Gastrocnemius medialis (tissue), 4 donors: ENCODE results near the gene ITGA8. TPM values are rescaled to one million over a fixed set of nuclear protein-coding genes. Genes with fewer than 3 reads are reported as not detected.

Experiments
- ATAC-seq, 2 donors: fragments of 150-250 bp; one replicate each; pipeline ENCODE4 v1.9.1; 2016
- DNase-seq, 2 donors: peaks; one replicate each; pipeline ENCODE4 v3.0.0-alpha.2; 2019
- H3K27ac ChIP-seq, 4 donors: fragments of 200-600 bp; sonication (generic); 1 replicate in 1 of 4; 2 replicates in 3 of 4; pipeline ENCODE4 v1.5.1; 2016 to 2018; ENCODE audit warnings: mild to moderate bottlenecking in 2 of 4, moderate library complexity in 1 of 4
- H3K27me3 ChIP-seq, 3 donors: fragments of 200-600 bp; sonication (generic) in 2 of 3; 1 replicate in 1 of 3; 2 replicates in 2 of 3; pipeline versions ENCODE4 v1.5.1 to v1.6.0; 2016 to 2019; ENCODE audit warnings: mild to moderate bottlenecking in 1 of 3, moderate library complexity in 1 of 3
- H3K36me3 ChIP-seq, 2 donors: fragments of 200-600 bp; sonication (generic) in 1 of 2; one replicate each; pipeline ENCODE4 v1.5.1; 2017 to 2018
- H3K4me1 ChIP-seq, 2 donors: fragments of 200-600 bp; sonication (generic) in 1 of 2; one replicate each; pipeline ENCODE4 v1.5.1; 2016 to 2017; ENCODE audit warnings: mild to moderate bottlenecking in 2 of 2
- H3K4me3 ChIP-seq, 4 donors: fragments of 200-600 bp; sonication (generic) in 3 of 4; 1 replicate in 1 of 4; 2 replicates in 3 of 4; pipeline ENCODE4 v1.5.1; 2016 to 2019; ENCODE audit warnings: mild to moderate bottlenecking in 2 of 4
- H3K9me3 ChIP-seq, 3 donors: fragments of 200-600 bp; sonication (generic) in 2 of 3; 1 replicate in 1 of 3; 2 replicates in 2 of 3; pipeline ENCODE4 v1.5.1; 2016 to 2019
- CTCF ChIP-seq, 5 experiments: fragments of 450-650 bp in 3 of 5; fragments of 200-600 bp in 2 of 5; sonication (generic) in 2 of 5; IDR thresholded peaks in 4 of 5; conservative IDR thresholded peaks in 1 of 5; 1 replicate in 4 of 5; 2 replicates in 1 of 5; pipeline ENCODE4 v1.5.1; 2016 to 2019; ENCODE audit warnings: antibody characterized with exemption in 5 of 5, mild to moderate bottlenecking in 3 of 5, moderate library complexity in 3 of 5
- POLR2A ChIP-seq, 2 donors: fragments of 450-650 bp; IDR thresholded peaks; one replicate each; pipeline ENCODE4 v1.6.1; 2017; ENCODE audit warnings: antibody characterized with exemption in 2 of 2, mild to moderate bottlenecking in 2 of 2, moderate library complexity in 2 of 2
- in situ Hi-C, 4 donors: fragments of 200-750 bp; cut with MboI; loops; one replicate each; pipeline versions ENCODE4 v1.15.0 to v1.8.0; 2017; ENCODE audit warnings: low sequenced_read_pairs in 4 of 4
- intact Hi-C: fragments of 100-400 bp; cut with DNase I; formaldehyde crosslinking; loops from one replicate; pipeline ENCODE4 v1.15.1; 2023; ENCODE audit warnings: low total_unique reads
- total RNA-seq, 4 donors: library from RNA; depleted of rRNA; stranded (reverse); fragments of >200 nt; gene quantifications; one replicate each; pipeline versions ENCODE4 v1.1.0 to v1.2.3, GENCODE V29; 2016

The ITGA8 gene
- total RNA-seq, 4 donors from 2014 or later = 1.6 to 17.4 (median 10.3) TPM

GRCh38 chr10:15483215-15484075 lies 236.3 kb downstream of the ITGA8 start:
- Histone ChIP-seq H3K36me3 (no peaks in the 10 kb centered on the region), H3K27ac (no peak overlapping the region), H3K27me3 (no peaks in the 10 kb centered on the region), H3K9me3 (no peaks in the 10 kb centered on the region), H3K4me3 (no peak overlapping the region), H3K4me1 (no peaks in the 10 kb centered on the region)
- TF ChIP-seq CTCF (IDR thresholded peaks at IDR 0.05 in 4 of 5, conservative IDR thresholded peaks at IDR 0.05 in 1 of 5) (no peak), POLR2A (IDR thresholded peaks at IDR 0.05) (no peak)
- DNase-seq = no peak
- ATAC-seq = no peak
- in situ Hi-C loops = no loop called here
- intact Hi-C loops = no loop called here

- TF ChIP-seq CTCF (IDR thresholded peaks at IDR 0.05 in 4 of 5, conservative IDR thresholded peaks at IDR 0.05 in 1 of 5) (no peak), POLR2A (IDR thresholded peaks at IDR 0.05) (no peak)
- Histone ChIP-seq H3K4me1 (no peaks in the 10 kb centered on the region), H3K4me3 (no peak overlapping the region), H3K9me3 (no peaks in the 10 kb centered on the region), H3K27me3 (no peaks in the 10 kb centered on the region), H3K36me3 (no peaks in the 10 kb centered on the region), H3K27ac (no peak overlapping the region)
- intact Hi-C loops = no loop called here
- in situ Hi-C loops = no loop called here
- DNase-seq (no peak), ATAC-seq (no peak)
Measured at GRCh38 chr10:15482156-15482555, 237.6 kb downstream of the ITGA8 start.

- ATAC-seq (no peak), DNase-seq (no peak)
- in situ Hi-C loops = no loop called here
- no peaks in the 10 kb centered on the region for H3K27me3 ChIP-seq
- no peaks in the 10 kb centered on the region for H3K36me3 ChIP-seq
- H3K4me3 ChIP-seq = no peak overlapping the region
- TF ChIP-seq CTCF (IDR thresholded peaks at IDR 0.05 in 4 of 5, conservative IDR thresholded peaks at IDR 0.05 in 1 of 5) = no peak
- TF ChIP-seq POLR2A (IDR thresholded peaks at IDR 0.05) = no peak
- no peaks in the 10 kb centered on the region for H3K9me3 ChIP-seq
- H3K27ac ChIP-seq = no peak overlapping the region
- intact Hi-C loops = no loop called here
- no peaks in the 10 kb centered on the region for H3K4me1 ChIP-seq
Measured at GRCh38 chr10:15478950-15479349, 240.8 kb downstream of the ITGA8 start.

- intact Hi-C loops (no loop called here), in situ Hi-C loops (no loop called here)
- TF ChIP-seq CTCF (IDR thresholded peaks at IDR 0.05 in 4 of 5, conservative IDR thresholded peaks at IDR 0.05 in 1 of 5) (no peak), POLR2A (IDR thresholded peaks at IDR 0.05) (no peak)
- Histone ChIP-seq H3K27me3 (no peaks in the 10 kb centered on the region), H3K4me3 (no peak overlapping the region), H3K27ac (no peak overlapping the region), H3K9me3 (no peaks in the 10 kb centered on the region), H3K4me1 (no peaks in the 10 kb centered on the region), H3K36me3 (no peaks in the 10 kb centered on the region)
- DNase-seq = no peak
- ATAC-seq = no peak
Measured at GRCh38 chr10:15478429-15478828, 241.3 kb downstream of the ITGA8 start.
